DMS153 (cell line): Measurements from ENCODE around the gene AKAP8L.
A peak's percentile ranks its signal among the peaks of the same experiment; 100 is the strongest.
"Not testable (repeated sequence)": the region's sequence is repeated elsewhere in the genome, so short reads cannot be mapped to it uniquely, and the experiment has no call there.

Experiments used
- DNase-seq: peaks from one replicate; lab custom pipeline; 2025; lab: John Stamatoyannopoulos, UW

The AKAP8L gene

GRCh38 chr19:15379083-15379998, 39.4 kb downstream of the AKAP8L start, which contains the start of gene AKAP8:
Gene AKAP8 (minus strand): TSS chr19:15379787. CDS start chr19:15379731, 56 bp downstream.
- DNase-seq, result peak; percentile 97

GRCh38 chr19:15378534-15379082, 40.2 kb downstream of the AKAP8L start:
- no peak for DNase-seq

DNA sequence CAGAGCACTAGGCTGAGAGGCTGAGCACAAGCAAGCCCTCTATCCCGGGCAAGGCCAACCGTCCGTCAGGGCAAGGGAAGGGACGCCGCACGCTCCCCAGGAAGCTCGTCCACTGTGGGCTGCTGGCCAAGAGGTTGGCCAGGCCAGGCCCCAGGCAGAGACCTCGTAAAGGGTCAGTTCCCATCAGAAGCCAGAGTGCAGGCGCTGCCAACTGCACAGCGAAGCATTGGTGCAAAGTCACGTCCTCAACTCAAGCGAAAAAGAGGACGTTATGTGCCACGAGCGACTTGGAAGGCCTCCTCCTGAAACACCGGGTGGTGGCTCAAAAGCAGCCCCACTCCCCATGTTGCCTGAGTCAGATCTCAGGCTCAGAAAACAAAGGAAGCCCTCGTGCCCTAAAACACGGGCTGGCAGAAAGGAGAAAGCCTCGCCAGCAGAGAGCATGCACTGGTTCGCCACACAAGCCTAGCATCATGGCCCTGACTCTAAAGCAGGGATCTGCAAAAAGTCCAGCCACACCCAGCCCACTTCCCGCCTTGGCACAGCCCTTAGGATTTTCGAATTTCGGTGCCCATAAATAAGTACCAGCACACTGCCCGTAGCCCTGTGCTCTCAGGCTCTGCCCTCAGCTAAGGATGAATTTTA, 43.9 kb downstream of the AKAP8L start:
- no peak for DNase-seq

- DNase-seq, result no peak
Measured at GRCh38 chr19:15374105-15374651, 44.6 kb downstream of the AKAP8L start.

GRCh38 chr19:15373644-15374043, 45.1 kb downstream of the AKAP8L start:
- DNase-seq, result no peak

- DNase-seq, result no peak
Measured at GRCh38 chr19:15372891-15373301, 45.9 kb downstream of the AKAP8L start.

DNA sequence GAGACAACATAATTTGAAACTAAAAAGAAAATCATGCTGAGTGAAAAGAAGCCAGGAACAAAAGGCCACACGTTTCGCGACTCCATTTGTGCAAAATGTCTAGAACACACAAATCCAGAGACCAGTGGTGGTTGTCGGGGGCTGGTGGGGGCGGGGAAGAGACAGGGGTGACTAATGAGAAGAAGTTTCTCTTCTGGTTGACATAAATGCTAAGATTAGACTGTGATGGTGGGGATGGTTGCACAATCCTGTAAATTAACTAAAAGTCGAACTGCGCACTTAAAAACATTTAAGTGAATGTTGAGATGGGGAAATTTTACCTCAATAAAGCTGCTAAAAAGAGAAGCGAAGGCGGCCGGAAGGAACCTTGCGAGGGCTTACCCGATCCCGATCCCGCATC, 46.3 kb downstream of the AKAP8L start:
- DNase-seq, result no peak

DNA sequence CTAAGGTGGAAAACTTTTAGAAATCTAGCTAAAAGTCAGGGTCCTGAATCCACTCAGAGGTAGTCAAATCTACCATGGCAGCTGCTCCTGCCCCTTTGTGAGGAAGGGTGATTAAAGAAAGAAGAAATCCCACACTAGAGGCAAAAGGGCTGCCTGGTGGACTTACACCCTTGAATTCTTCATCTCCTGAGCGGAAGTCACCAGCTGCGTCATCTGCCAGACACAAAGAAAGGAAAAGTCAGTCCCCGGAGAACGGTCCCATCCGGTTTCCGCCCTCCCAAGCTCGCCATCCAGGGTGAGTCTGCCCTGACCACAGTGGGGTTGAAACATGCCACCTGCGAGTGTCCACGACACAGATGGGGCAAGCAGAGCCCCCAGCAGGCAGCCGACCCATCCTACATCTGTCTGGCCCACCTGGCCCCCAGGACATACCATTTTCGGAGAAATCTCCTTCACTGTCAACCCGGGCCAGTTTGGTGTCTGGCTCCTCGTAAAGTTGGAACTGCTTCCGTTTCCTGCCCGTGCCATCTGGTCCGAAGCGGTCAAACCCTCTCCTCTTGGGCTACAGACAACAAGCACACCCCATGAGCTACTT, 46.9 kb downstream of the AKAP8L start:
- DNase-seq, result no peak

- DNase-seq, result no peak
Measured at GRCh38 chr19:15371119-15371518, 47.7 kb downstream of the AKAP8L start.

DNA sequence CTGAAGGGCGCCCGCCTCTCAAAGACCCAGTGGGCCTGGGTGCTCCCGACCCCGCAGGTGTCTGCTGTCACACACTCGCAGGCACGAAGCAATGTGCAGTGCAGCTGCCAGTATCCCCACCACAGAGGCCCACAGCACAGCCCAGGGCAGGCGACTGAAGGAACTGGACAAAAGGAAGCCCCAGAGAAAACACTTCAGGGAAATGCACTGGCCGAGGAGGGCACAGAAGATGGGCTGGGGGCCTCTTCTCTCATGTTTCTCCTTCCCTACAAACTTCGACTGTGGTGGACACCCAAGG, 49.2 kb downstream of the AKAP8L start:
- no peak for DNase-seq

DNA sequence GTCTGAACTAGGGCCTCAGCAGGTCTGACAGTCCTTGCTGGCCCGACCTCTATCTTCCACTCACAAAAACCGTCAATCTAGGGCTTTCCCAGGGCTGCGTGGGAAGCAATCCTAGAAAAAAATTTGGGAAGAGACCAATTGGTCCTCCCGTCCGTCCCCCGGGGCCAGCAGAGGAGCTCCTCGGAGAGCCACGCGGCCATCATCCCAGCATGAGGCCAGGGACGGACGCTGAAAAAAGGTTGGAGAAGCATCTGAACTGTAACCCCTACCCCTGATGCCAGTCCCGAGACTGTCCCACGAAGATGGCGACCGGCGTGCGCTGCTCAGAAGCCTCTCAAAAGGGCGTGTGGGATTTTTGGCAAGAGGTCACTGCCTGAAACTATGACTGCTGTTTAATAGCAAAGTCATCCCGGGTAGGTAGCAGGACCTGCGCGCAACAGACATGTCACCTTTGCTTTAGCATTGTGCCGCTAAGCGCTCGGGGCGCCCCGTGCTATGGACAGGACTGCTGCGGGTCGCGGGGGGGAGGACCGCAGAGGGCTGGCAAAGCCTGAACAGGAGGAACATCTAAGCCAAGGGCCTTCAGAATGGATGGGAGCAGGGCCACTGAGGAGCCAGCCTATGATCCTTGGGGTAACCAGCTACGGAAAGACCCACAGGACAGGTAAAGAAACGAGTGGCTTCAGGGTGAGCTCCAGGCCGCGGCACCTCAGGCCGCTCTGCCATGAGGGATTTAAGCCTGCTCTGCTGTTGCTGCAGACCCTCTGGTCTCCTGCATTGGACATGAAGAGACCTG, 49.8 kb downstream of the AKAP8L start:
- DNase-seq, result no peak

DNA sequence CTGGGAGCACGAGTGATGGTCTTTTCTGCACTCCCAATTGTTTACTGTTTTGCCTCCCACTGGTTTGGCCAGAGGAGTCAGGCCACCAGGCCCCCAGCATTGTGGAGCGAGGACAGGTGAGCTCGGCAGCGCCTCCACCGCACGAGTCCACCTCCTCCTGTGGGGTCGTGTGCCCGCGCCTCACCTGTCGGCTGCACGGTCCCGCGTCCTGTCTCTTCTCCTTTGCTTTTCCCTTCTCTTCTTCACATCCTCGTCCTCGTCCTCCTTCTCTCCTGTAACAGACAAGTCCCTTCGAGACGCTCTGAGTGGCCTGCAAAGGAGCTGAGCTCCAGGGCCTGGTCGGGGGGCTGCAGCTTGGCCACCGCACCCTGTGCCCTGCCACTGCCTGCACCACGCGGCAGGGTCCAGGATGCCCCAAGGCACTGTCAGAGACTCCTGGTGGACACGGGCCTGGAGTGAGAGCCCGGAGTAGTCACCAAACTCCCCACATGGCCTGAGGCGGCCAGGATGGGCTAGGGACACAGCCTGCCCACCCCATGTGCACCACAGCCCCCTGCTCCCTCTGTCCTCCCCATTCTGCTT, 50.6 kb downstream of the AKAP8L start:
- DNase-seq, result no peak

- no peak for DNase-seq
Measured at GRCh38 chr19:15367439-15367838, 51.3 kb downstream of the AKAP8L start.

DNA sequence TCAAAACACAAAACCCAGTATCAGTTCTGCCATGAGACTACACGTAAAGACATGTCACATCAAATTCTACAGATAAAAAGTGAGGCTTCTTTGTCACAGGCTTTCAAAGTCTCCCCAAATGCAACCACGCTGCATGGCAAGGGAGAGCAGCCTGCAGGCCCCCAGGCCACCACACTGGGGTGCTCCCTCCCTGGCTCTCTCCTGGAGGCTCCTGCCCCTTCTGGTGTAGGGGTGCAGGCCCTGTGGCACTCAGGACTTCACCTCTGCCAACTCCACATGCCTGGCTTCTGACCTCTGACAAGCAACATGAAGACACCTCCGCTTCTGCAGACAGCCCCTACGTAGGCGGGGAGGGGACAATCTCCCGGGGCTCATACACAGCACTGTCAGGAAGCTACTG, 53.5 kb downstream of the AKAP8L start:
- no peak for DNase-seq

- DNase-seq, result not testable (repeated sequence)
Measured at GRCh38 chr19:15363791-15364190, 55.0 kb downstream of the AKAP8L start.

DNA sequence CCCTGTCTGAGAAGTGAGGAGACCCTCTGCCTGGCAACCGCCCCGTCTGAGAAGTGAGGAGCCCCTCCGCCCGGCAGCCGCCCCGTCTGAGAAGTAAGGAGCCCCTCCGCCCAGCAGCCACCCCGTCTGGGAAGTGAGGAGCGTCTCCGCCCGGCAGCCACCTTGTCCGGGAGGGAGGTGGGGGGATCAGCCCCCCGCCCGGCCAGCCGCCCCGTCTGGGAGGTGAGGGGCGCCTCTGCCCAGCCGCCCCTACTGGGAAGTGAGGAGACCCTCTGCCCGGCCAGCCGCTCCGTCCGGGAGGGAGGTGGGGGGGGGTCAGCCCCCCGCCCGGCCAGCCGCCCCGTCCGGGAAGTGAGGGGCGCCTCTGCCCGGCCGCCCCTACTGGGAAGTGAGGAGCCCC, 55.7 kb downstream of the AKAP8L start:
- not testable (repeated sequence) for DNase-seq

DNA sequence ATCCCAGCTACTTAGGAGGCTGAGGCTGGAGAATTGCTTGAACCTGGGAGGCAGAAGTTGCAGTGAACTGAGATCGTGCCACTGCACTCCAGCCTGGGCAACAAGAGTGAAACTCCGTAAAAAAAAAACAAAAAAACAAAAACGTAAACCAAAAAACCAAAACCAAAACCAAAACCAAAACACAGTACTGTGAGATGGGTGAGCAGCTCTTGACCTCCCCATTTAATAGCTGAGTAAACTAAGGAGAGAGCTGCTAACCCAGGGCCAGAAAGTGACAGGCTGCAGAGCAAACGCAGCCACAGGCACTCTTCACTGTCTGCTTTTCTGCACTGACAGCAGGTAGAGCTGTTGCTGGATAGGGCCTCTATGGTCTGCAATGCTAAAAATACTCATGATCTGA, 58.8 kb downstream of the AKAP8L start:
- DNase-seq, result not testable (repeated sequence)

GRCh38 chr19:15358918-15359317, 59.9 kb downstream of the AKAP8L start:
- DNase-seq, result no peak

- DNase-seq, result no peak
Measured at GRCh38 chr19:15357906-15358305, 60.9 kb downstream of the AKAP8L start.

DNA sequence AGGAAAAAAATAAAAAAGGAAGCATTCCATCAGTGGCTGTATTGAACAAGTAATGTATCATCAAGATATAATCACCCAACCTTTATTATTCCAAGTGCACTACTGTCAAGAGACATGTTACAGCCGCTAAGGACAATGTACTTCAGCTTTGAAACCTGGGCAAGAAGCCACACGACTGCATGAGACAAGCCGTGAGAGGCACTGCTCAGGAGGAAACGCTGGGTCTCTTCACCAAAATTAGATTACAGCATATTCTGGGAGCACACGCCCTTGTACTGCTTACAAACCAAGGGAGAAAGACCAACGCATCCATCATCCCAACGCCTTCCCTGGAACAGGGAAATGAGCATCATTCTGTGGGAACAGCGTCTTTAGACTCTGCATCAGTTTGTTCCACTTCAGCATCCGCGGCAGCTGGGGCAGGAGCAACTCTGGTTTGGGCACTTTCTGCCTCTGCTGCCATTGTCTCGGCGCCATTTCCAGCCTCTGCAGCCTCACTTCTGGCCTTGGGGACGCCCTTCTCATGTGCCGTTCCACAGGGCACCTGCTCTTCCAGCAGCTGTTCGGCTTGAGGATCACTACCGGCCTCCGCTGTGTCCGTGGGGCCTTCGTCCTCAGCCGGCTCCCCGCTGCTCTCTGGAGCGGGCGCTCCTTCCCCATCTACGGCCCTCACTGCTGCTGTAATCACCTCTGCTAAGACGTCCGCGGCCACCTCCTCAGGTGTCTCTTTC, 64.1 kb downstream of the AKAP8L start:
- DNase-seq, result no peak

GRCh38 chr19:15353908-15354307, 64.9 kb downstream of the AKAP8L start:
- no peak for DNase-seq
